ENCODE results near the gene KIF4A. TPM values are rescaled to one million over a fixed set of nuclear protein-coding genes. Genes with fewer than 3 reads are reported as not detected.

KIF4A gene
- total RNA-seq, 4 donors from 2014 or later = 0.13 to 0.47 (median 0.17) TPM

GRCh38 chrX:70455366-70456202 lies 165.7 kb downstream of the KIF4A start:
- ATAC-seq = peak; percentile 14
- 8 to 24% methylated on average over 9 to 18 of the region's 32 CpGs for WGBS, 2 donors (ENCODE audit: low coverage in 1 of 2)
- no peaks in the 10 kb centered on the region for H3K36me3 ChIP-seq

DNA sequence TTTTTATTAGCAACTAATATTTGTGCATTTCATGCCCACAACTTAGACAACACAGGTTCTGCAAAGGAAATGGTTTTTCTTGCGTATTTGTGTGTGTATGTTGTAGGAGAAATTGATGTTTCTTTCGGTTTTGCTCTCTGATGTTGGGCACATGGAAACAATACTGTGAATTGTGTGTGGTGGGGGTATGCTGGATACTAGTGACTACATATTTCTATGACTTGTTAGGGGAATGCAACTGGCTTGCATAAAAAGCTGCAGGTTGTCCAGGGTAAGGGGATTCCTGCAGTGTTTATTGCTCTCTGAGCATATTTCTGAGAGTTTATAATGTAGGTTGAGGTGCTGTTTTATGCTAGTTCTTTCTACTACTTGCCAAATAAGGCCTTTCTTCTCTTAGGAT lies 166.4 kb downstream of the KIF4A start:
- no peaks in the 10 kb centered on the region for H3K9me3 ChIP-seq
- H3K4me3 ChIP-seq = peak overlapping the region in 1 of 2 donors; percentile 64
- H3K4me1 ChIP-seq = peaks cover 0 to 60% (median 4%) of the 10 kb centered on the region in 3 donors
- no peaks in the 10 kb centered on the region for H3K27me3 ChIP-seq
- H3K36me3 ChIP-seq = no peaks in the 10 kb centered on the region
- TF ChIP-seq EP300 (IDR thresholded peaks at IDR 0.05) (no peak), CTCF (IDR thresholded peaks at IDR 0.05) (no peak), POLR2A (IDR thresholded peaks at IDR 0.05) (no peak), POLR2AphosphoS5 (IDR thresholded peaks at IDR 0.05) (no peak)
- peak overlapping the region in 3 of 4 donors; percentile 87 to 91 (median 89) for H3K27ac ChIP-seq
- 34 to 42% methylated on average over 2 of the region's 2 CpGs for WGBS, 2 donors (ENCODE audit: low coverage in 1 of 2)
- no peak for ATAC-seq

More at GRCh38 chrX:70455366-70456202, 165.7 kb downstream of the KIF4A start:
- Histone ChIP-seq H3K4me3 (peak overlapping the region; percentile 49 to 64), H3K27me3 (no peaks in the 10 kb centered on the region), H3K9me3 (no peaks in the 10 kb centered on the region), H3K4me1 (peaks cover 0 to 60% (median 4%) of the 10 kb centered on the region in 3 donors), H3K27ac (peak overlapping the region; percentile 80 to 91 (median 88))
- TF ChIP-seq EP300 (IDR thresholded peaks at IDR 0.05) (no peak), POLR2A (IDR thresholded peaks at IDR 0.05) (no peak), CTCF (IDR thresholded peaks at IDR 0.05) (no peak), POLR2AphosphoS5 (IDR thresholded peaks at IDR 0.05) (no peak)

DNA sequence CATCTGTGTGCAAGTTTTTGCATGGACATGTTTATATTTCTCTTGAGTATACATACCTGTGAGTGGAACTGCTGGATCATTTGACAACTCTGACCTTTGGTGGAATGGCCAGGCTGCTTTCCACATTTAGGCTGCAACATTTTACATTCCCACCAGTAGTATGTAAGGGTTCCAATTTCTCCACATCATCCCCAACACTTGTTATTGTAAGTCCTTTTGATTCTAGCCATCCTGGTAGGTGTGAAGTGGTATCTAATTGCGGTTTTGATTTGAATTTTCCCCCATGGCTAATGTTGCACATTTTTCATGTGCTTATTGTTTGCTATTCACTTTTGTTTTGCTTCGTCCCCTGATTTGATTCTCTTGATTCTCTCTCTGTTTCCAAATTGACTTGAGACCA lies 171.1 kb downstream of the KIF4A start:
- H3K27me3 ChIP-seq = no peaks in the 10 kb centered on the region
- H3K27ac ChIP-seq = no peak overlapping the region
- WGBS, 2 donors (ENCODE audit: low coverage in 1 of 2) = 64 to 100% methylated on average over 1 to 2 of the region's 2 CpGs
- H3K9me3 ChIP-seq = no peaks in the 10 kb centered on the region
- no peak overlapping the region for H3K4me3 ChIP-seq
- TF ChIP-seq POLR2A (IDR thresholded peaks at IDR 0.05) = no peak
- TF ChIP-seq POLR2AphosphoS5 (IDR thresholded peaks at IDR 0.05) = no peak
- no peak for TF ChIP-seq EP300 (IDR thresholded peaks at IDR 0.05)
- TF ChIP-seq CTCF (IDR thresholded peaks at IDR 0.05) = no peak
- no peak for ATAC-seq
- peaks cover 0 to 28% (median 0%) of the 10 kb centered on the region in 3 donors for H3K4me1 ChIP-seq
- no peaks in the 10 kb centered on the region for H3K36me3 ChIP-seq

GRCh38 chrX:70464051-70464450 lies 174.1 kb downstream of the KIF4A start:
- Histone ChIP-seq H3K27me3 (no peaks in the 10 kb centered on the region), H3K27ac (no peak overlapping the region), H3K4me3 (no peak overlapping the region), H3K4me1 (peaks cover 0 to 5% (median 0%) of the 10 kb centered on the region in 3 donors), H3K9me3 (no peaks in the 10 kb centered on the region), H3K36me3 (no peaks in the 10 kb centered on the region)
- no peak for ATAC-seq
- TF ChIP-seq POLR2AphosphoS5 (IDR thresholded peaks at IDR 0.05) (no peak), EP300 (IDR thresholded peaks at IDR 0.05) (no peak), CTCF (IDR thresholded peaks at IDR 0.05) (no peak), POLR2A (IDR thresholded peaks at IDR 0.05) (no peak)

DNA sequence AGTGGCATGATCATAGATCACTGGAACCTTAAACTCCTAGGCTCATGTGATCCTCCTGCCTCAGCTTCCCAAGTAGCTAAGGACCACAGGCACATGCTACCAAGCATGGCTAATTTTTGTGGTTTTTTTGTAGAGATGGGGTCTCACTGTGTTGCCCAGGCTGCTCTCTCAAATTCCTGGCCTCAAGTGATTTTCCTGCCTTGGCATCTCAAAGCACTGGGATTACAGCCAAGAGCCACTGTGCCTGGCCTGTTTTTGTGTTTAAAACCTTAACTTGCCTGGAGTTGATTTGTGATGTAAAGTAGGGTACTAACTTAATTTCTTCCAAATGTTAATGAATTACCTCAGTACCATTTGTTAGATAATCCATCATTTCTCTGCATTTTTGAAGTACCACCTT lies 177.1 kb downstream of the KIF4A start:
- TF ChIP-seq CTCF (IDR thresholded peaks at IDR 0.05) = no peak
- no peak for TF ChIP-seq POLR2AphosphoS5 (IDR thresholded peaks at IDR 0.05)
- no peak for TF ChIP-seq EP300 (IDR thresholded peaks at IDR 0.05)
- TF ChIP-seq POLR2A (IDR thresholded peaks at IDR 0.05) = no peak
- H3K4me1 ChIP-seq = no peaks in the 10 kb centered on the region
- H3K4me3 ChIP-seq = no peak overlapping the region
- H3K27me3 ChIP-seq = no peaks in the 10 kb centered on the region
- H3K9me3 ChIP-seq = no peaks in the 10 kb centered on the region
- H3K36me3 ChIP-seq = no peaks in the 10 kb centered on the region
- no peak overlapping the region for H3K27ac ChIP-seq
- no peak for ATAC-seq

All from gastroesophageal sphincter (tissue), 4 donors.